Nephron (organoid): Measurements from ENCODE around the gene PGM2.

Source experiments
- H3K27ac Mint-ChIP-seq, 3 experiments: 2 replicates each; pipeline ENCODE4 v1.8.0; 2020; ENCODE audit warnings: mixed read lengths in 3 of 3, mild to moderate bottlenecking in 2 of 3, moderate library complexity in 1 of 3
- H3K27me3 Mint-ChIP-seq: 2 replicates; pipeline ENCODE4 v1.8.0; 2021; ENCODE audit warnings: low read depth, mild to moderate bottlenecking, moderate library complexity, mixed read lengths
- H3K36me3 Mint-ChIP-seq: 2 replicates; pipeline ENCODE4 v1.8.0; 2020; ENCODE audit warnings: low read depth, mixed read lengths
- H3K4me1 Mint-ChIP-seq: 2 replicates; pipeline ENCODE4 v1.8.0; 2020; ENCODE audit warnings: mixed read lengths
- H3K4me3 Mint-ChIP-seq, 3 experiments: 2 replicates each; pipeline ENCODE4 v1.8.0; 2020; ENCODE audit warnings: mild to moderate bottlenecking in 3 of 3, mixed read lengths in 3 of 3, moderate library complexity in 2 of 3
- H3K9me3 Mint-ChIP-seq: 2 replicates; pipeline ENCODE4 v1.8.0; 2020; ENCODE audit warnings: mixed read lengths
- TF ChIP-seq, protein P1 (sequence below), 3 experiments: fragments of 200-600 bp; sonication (generic); IDR thresholded peaks; one replicate each; pipeline ENCODE4 v1.5.0; 2021; ENCODE audit warnings: antibody characterized with exemption in 3 of 3; ENCODE audit not compliant: unreplicated experiment in 3 of 3

Gene PGM2

DNA sequence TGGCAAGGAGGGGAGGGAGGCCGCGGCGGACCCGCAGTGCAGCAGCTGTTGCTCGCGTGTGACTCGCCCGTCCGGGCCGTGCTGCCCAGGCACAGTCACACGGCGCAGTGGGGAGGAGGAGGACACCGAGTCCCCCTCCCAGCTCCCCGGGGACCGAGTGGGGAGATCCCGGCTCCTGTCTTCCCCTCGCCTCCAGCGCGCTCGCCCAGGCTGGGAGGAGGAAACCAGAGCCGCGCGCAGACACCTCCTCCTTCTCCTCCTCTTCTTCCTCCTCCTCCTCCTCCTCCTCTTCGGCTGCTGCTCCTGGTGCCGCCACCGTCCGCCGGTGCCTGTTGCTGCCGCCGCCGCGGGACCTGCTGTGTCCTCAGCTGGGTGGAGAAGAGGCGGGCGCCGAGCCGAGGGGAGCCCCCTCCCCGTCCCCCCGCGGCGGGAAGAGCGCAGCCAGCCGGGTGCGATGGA is 64.3 kb downstream of the PGM2 start, which contains the start of gene TBC1D1:
Gene TBC1D1, plus strand, starts transcription at position 284 of the 459 bp plus-strand sequence. CDS start 11,012 bp downstream, outside the sequence.
- TF ChIP-seq, protein P1, sequence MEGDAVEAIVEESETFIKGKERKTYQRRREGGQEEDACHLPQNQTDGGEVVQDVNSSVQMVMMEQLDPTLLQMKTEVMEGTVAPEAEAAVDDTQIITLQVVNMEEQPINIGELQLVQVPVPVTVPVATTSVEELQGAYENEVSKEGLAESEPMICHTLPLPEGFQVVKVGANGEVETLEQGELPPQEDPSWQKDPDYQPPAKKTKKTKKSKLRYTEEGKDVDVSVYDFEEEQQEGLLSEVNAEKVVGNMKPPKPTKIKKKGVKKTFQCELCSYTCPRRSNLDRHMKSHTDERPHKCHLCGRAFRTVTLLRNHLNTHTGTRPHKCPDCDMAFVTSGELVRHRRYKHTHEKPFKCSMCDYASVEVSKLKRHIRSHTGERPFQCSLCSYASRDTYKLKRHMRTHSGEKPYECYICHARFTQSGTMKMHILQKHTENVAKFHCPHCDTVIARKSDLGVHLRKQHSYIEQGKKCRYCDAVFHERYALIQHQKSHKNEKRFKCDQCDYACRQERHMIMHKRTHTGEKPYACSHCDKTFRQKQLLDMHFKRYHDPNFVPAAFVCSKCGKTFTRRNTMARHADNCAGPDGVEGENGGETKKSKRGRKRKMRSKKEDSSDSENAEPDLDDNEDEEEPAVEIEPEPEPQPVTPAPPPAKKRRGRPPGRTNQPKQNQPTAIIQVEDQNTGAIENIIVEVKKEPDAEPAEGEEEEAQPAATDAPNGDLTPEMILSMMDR (IDR thresholded peaks at IDR 0.05; ENCODE audit: unreplicated experiment in 3 of 3) = no peak
- peak within 1 kb of the TSS in 2 of 3 experiments; percentile 62 to 73 for H3K27ac Mint-ChIP-seq
- peak within 1 kb of the TSS; percentile 87 to 93 (median 92) for H3K4me3 Mint-ChIP-seq
- H3K36me3 Mint-ChIP-seq = no peaks in the 10 kb centered on the region
- H3K27me3 Mint-ChIP-seq = peaks cover 84% of the 10 kb centered on the region
- peaks cover 4% of the 10 kb centered on the region for H3K4me1 Mint-ChIP-seq
- H3K9me3 Mint-ChIP-seq = no peaks in the 10 kb centered on the region

DNA sequence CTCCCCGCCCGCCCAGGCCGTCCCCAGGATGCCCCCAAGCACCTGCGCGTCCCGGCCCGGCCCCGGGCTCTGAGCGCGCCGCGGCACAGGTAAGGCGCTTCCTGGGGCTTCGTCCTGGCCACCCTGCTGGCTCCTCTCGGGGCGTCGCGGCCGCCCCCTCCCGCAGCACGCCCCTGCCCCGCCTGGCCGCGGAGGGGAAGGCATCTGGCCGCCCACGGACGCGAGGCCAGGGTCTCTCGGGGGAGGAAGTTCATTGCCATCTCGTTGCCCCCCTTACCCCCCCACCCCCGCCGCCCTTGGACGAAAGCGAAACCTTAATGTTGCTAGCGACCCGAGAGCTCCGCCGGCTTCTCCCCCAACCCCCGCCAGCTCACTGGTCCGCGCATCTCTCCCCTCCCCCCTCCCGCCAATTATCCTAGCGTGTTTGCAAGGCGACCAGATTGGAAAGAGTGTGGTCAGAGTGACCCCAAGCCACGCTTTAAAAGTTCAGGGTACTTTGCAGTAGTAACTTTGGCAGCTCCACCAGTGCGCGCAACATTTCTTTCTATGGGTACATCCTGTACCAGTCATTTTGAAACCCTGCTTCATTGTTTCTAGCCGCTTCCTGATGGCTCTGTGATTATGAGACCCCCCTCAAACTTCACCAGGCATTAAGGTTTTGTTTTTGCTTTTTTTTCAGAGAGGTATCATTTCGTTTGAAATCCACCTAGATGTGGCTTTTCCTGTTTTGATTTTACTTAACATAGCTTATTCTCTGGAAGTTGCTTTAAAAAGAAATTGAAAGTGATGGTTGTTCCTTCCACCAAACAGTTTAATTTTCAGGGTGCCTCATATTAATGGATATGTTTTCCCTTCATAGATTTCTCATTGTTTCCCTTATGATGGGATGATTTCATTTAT is 65.0 kb downstream of the PGM2 start:
- H3K27me3 Mint-ChIP-seq = peaks cover 85% of the 10 kb centered on the region
- peak overlapping the region in 2 of 3 experiments; percentile 62 to 73 for H3K27ac Mint-ChIP-seq

DNA sequence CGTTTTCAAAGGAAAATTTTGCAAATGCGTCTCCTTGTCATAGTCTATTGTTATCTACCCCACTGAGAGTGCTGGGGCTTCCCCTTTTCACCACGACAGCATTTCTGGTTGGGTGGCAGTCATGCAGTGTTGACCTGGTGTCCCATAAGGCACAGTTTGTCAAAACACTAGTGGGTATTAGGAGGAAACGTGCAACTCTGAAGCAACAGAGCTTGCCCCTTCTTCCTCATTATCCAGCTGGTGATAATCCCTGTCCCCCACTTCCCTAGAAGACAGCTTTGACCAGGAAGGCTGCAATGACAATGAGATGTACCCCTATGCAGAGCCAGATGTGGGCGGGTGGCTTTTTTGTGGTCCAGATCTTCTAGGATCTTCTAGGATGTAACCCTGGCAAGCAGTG is 66.2 kb downstream of the PGM2 start:
- TF ChIP-seq, protein P1 (IDR thresholded peaks at IDR 0.05; ENCODE audit: unreplicated experiment in 3 of 3) = no peak
- Mint-ChIP-seq H3K9me3 (no peaks in the 10 kb centered on the region), H3K27me3 (peaks cover 76% of the 10 kb centered on the region)

More for the DNA sequence above, 65.0 kb downstream of the PGM2 start:
- H3K4me3 Mint-ChIP-seq = peak overlapping the region; percentile 87 to 93 (median 92)
- H3K9me3 Mint-ChIP-seq = no peaks in the 10 kb centered on the region
- peaks cover 4% of the 10 kb centered on the region for H3K4me1 Mint-ChIP-seq
- TF ChIP-seq, protein P1 (IDR thresholded peaks at IDR 0.05; ENCODE audit: unreplicated experiment in 3 of 3) = no peak
- H3K36me3 Mint-ChIP-seq = no peaks in the 10 kb centered on the region

DNA sequence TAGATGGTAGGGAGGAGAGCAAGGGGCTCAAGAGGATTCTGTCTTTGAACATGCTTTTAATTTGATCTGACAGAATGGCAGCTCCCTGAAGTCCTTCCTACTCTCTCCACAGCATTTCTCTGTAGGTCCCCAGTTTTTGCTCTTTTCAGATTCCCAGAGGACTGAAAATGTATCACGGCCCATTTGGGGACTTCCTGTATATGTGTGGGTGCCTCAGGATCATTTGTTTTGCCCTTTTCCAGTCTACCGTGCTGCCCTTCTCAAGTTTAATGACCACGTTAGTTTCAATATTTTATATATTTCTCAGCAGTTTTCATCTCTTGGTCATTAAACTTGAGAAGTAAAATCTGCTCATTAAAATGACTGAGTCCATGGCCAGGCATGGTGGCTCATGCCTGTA is 66.7 kb downstream of the PGM2 start:
- H3K27ac Mint-ChIP-seq = no peak overlapping the region
- peaks cover 4% of the 10 kb centered on the region for H3K4me1 Mint-ChIP-seq
- peaks cover 71% of the 10 kb centered on the region for H3K27me3 Mint-ChIP-seq
- no peaks in the 10 kb centered on the region for H3K9me3 Mint-ChIP-seq
- H3K4me3 Mint-ChIP-seq = peak overlapping the region; percentile 5 to 82 (median 79)
- no peaks in the 10 kb centered on the region for H3K36me3 Mint-ChIP-seq
- TF ChIP-seq, protein P1 (IDR thresholded peaks at IDR 0.05; ENCODE audit: unreplicated experiment in 3 of 3) = no peak

More for the DNA sequence above, 66.2 kb downstream of the PGM2 start:
- H3K4me3 Mint-ChIP-seq = peak overlapping the region; percentile 61 to 82 (median 79)
- no peak overlapping the region for H3K27ac Mint-ChIP-seq
- H3K36me3 Mint-ChIP-seq = no peaks in the 10 kb centered on the region
- peaks cover 4% of the 10 kb centered on the region for H3K4me1 Mint-ChIP-seq

DNA sequence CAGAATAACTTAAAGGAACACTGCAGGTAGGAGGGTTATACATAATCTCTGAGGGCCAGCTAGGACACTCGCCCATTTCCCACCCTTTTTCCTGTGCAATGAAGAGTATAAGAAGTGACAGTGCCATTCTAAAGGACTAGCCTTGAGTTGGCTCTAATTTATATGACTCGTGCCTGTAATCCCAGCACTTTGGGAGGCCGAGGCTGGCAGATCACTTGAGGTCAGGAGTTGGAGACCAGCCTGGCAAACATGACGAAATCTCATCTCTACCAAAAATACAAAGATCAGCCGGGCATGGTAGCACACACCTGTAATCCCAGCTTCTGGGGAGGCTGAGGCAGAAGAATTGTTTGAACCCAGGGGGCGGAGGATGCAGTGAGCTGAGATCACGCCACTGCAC is 68.8 kb downstream of the PGM2 start:
- H3K4me1 Mint-ChIP-seq = no peaks in the 10 kb centered on the region
- H3K9me3 Mint-ChIP-seq = no peaks in the 10 kb centered on the region
- H3K27ac Mint-ChIP-seq = no peak overlapping the region
- peaks cover 50% of the 10 kb centered on the region for H3K27me3 Mint-ChIP-seq
- no peak overlapping the region for H3K4me3 Mint-ChIP-seq
- H3K36me3 Mint-ChIP-seq = no peaks in the 10 kb centered on the region
- TF ChIP-seq, protein P1 (IDR thresholded peaks at IDR 0.05; ENCODE audit: unreplicated experiment in 3 of 3) = no peak
